Tibial nerve (tissue), 4 donors: ENCODE data around the gene MRPS11. TPM values are rescaled to one million over a fixed set of nuclear protein-coding genes. Genes with fewer than 3 reads are reported as not detected.
"Not testable (repeated sequence)": the region's sequence is repeated elsewhere in the genome, so short reads cannot be mapped to it uniquely, and the experiment has no call there.

ENCODE experiments used
- DNase-seq, 2 donors: peaks; one replicate each; pipeline ENCODE4 v3.0.0-alpha.2; 2019; ENCODE audit warnings: low spot score in 2 of 2
- H3K27ac ChIP-seq, 4 donors: fragments of 200-600 bp; sonication (generic) in 3 of 4; one replicate each; pipeline ENCODE4 v1.5.1; 2017 to 2019; ENCODE audit warnings: mild to moderate bottlenecking in 1 of 4
- H3K27me3 ChIP-seq, 2 donors: fragments of 200-600 bp; sonication (generic) in 1 of 2; one replicate each; pipeline versions ENCODE4 v1.5.1 to v1.6.0; 2017 to 2019
- H3K36me3 ChIP-seq, 3 donors: fragments of 200-600 bp; sonication (generic); one replicate each; pipeline ENCODE4 v1.5.1; 2018 to 2019
- H3K4me1 ChIP-seq, 4 donors: fragments of 200-600 bp; sonication (generic) in 3 of 4; one replicate each; pipeline ENCODE4 v1.5.1; 2017 to 2019
- H3K4me3 ChIP-seq, 4 donors: fragments of 200-600 bp; sonication (generic) in 3 of 4; one replicate each; pipeline ENCODE4 v1.5.1; 2017 to 2019; ENCODE audit warnings: mild to moderate bottlenecking in 1 of 4, moderate library complexity in 1 of 4
- H3K9me3 ChIP-seq, 4 donors: fragments of 200-600 bp; sonication (generic) in 3 of 4; one replicate each; pipeline ENCODE4 v1.5.1; 2017 to 2019
- CTCF ChIP-seq, 5 experiments: fragments of 200-600 bp in 3 of 5; fragments of 450-650 bp in 2 of 5; sonication (generic) in 3 of 5; IDR thresholded peaks; one replicate each; pipeline ENCODE4 v1.5.1; 2016 to 2019; ENCODE audit warnings: antibody characterized with exemption in 5 of 5, mild to moderate bottlenecking in 3 of 5, moderate library complexity in 2 of 5
- EP300 ChIP-seq, 2 donors: sonication (generic); formaldehyde crosslinking; IDR thresholded peaks; one replicate each; pipeline ENCODE4 v1.6.1; 2017; ENCODE audit warnings: antibody characterized with exemption in 2 of 2, mild to moderate bottlenecking in 1 of 2
- POLR2A ChIP-seq, 2 donors: fragments of 450-650 bp; IDR thresholded peaks; one replicate each; pipeline ENCODE4 v1.6.1; 2017; ENCODE audit warnings: antibody characterized with exemption in 2 of 2, mild to moderate bottlenecking in 2 of 2, moderate library complexity in 2 of 2
- WGBS, 2 donors: methylation state at CpG; one replicate each; pipeline ENCODE4 v1.1.5; 2018; 5-methylcytosine and 5-hydroxymethylcytosine counted together
- total RNA-seq, 4 donors: library from RNA; depleted of rRNA; stranded (reverse); fragments of >200 nt; gene quantifications; one replicate each; pipeline ENCODE4 v1.1.0, GENCODE V29; 2016

MRPS11 gene
- total RNA-seq, 4 donors from 2014 or later, result 22.2 to 45.4 (median 37.1) TPM

- H3K36me3 ChIP-seq, result peaks cover 0 to 82% (median 0%) of the 10 kb centered on the region in 3 donors
- DNase-seq, result no peak
- WGBS, 2 donors, result 80 to 83% methylated on average over 3 of the region's 3 CpGs
These were observed 44.6 kb downstream of the MRPS11 start for GRCh38 chr15:88512078-88512477.

GRCh38 chr15:88512601-88513000 is 45.1 kb downstream of the MRPS11 start:
- H3K9me3 ChIP-seq, result no peaks in the 10 kb centered on the region
- no peak for TF ChIP-seq CTCF (IDR thresholded peaks at IDR 0.05)
- TF ChIP-seq EP300 (IDR thresholded peaks at IDR 0.05), result no peak
- no peak for TF ChIP-seq POLR2A (IDR thresholded peaks at IDR 0.05)
- no peaks in the 10 kb centered on the region for H3K4me1 ChIP-seq
- peaks cover 0 to 77% (median 0%) of the 10 kb centered on the region in 3 donors for H3K36me3 ChIP-seq
- WGBS, 2 donors, result 88 to 94% methylated on average over 5 of the region's 5 CpGs
- H3K4me3 ChIP-seq, result no peak overlapping the region
- no peaks in the 10 kb centered on the region for H3K27me3 ChIP-seq
- H3K27ac ChIP-seq, result no peak overlapping the region
- DNase-seq, result no peak

More at GRCh38 chr15:88512078-88512477, 44.6 kb downstream of the MRPS11 start:
- Histone ChIP-seq H3K27me3 (no peaks in the 10 kb centered on the region), H3K27ac (no peak overlapping the region), H3K4me3 (no peak overlapping the region), H3K4me1 (no peaks in the 10 kb centered on the region), H3K9me3 (no peaks in the 10 kb centered on the region)
- TF ChIP-seq POLR2A (IDR thresholded peaks at IDR 0.05), result no peak
- TF ChIP-seq EP300 (IDR thresholded peaks at IDR 0.05), result no peak
- TF ChIP-seq CTCF (IDR thresholded peaks at IDR 0.05), result no peak

GRCh38 chr15:88513195-88513594 is 45.7 kb downstream of the MRPS11 start:
- no peak overlapping the region for H3K4me3 ChIP-seq
- TF ChIP-seq POLR2A (IDR thresholded peaks at IDR 0.05) (no peak), EP300 (IDR thresholded peaks at IDR 0.05) (no peak), CTCF (IDR thresholded peaks at IDR 0.05) (no peak)
- no peaks in the 10 kb centered on the region for H3K4me1 ChIP-seq
- no peak overlapping the region for H3K27ac ChIP-seq
- peaks cover 0 to 71% (median 0%) of the 10 kb centered on the region in 3 donors for H3K36me3 ChIP-seq
- H3K27me3 ChIP-seq, result no peaks in the 10 kb centered on the region
- WGBS, 2 donors, result 85 to 89% methylated on average over 5 of the region's 5 CpGs
- DNase-seq, result no peak
- no peaks in the 10 kb centered on the region for H3K9me3 ChIP-seq

GRCh38 chr15:88518903-88519302 is 51.4 kb downstream of the MRPS11 start:
- no peak for DNase-seq
- H3K9me3 ChIP-seq, result no peaks in the 10 kb centered on the region
- peaks cover 0 to 28% (median 0%) of the 10 kb centered on the region in 3 donors for H3K36me3 ChIP-seq
- WGBS, 2 donors, result 86 to 92% methylated on average over 3 of the region's 3 CpGs
- no peak overlapping the region for H3K4me3 ChIP-seq
- no peaks in the 10 kb centered on the region for H3K4me1 ChIP-seq
- no peaks in the 10 kb centered on the region for H3K27me3 ChIP-seq
- no peak for TF ChIP-seq EP300 (IDR thresholded peaks at IDR 0.05)
- no peak for TF ChIP-seq POLR2A (IDR thresholded peaks at IDR 0.05)
- H3K27ac ChIP-seq, result no peak overlapping the region

GRCh38 chr15:88524094-88524493 is 56.6 kb downstream of the MRPS11 start:
- not testable (repeated sequence) for H3K27me3 ChIP-seq, H3K4me3 ChIP-seq, H3K9me3 ChIP-seq, H3K4me1 ChIP-seq, H3K27ac ChIP-seq, DNase-seq
- 92 to 99% methylated on average over 12 to 21 of the region's 23 CpGs for WGBS, 2 donors
- H3K36me3 ChIP-seq, result peaks cover 0 to 42% (median 0%) of the 10 kb centered on the region in 3 donors

GRCh38 chr15:88525418-88525817 is 57.9 kb downstream of the MRPS11 start:
- no peak for DNase-seq
- Histone ChIP-seq H3K4me1 (no peaks in the 10 kb centered on the region), H3K36me3 (peaks cover 0 to 55% (median 10%) of the 10 kb centered on the region in 3 donors), H3K9me3 (no peaks in the 10 kb centered on the region), H3K4me3 (no peak overlapping the region), H3K27ac (no peak overlapping the region), H3K27me3 (no peaks in the 10 kb centered on the region)
- TF ChIP-seq POLR2A (IDR thresholded peaks at IDR 0.05) (no peak), EP300 (IDR thresholded peaks at IDR 0.05) (no peak), CTCF (IDR thresholded peaks at IDR 0.05) (no peak)
